Hindlimb muscle (tissue), 1 donor: ENCODE data around the gene KMT2B. TPM values are rescaled to one million over a fixed set of nuclear protein-coding genes. Genes with fewer than 3 reads are reported as not detected.
"Not testable (repeated sequence)": the region's sequence is repeated elsewhere in the genome, so short reads cannot be mapped to it uniquely, and the experiment has no call there.

Experiments
- DNase-seq: peaks from one replicate; pipeline ENCODE4 v3.0.0-alpha.2; 2013
- polyA plus RNA-seq: library from polyadenylated mRNA; unstranded; fragments of 120-200 nt; gene quantifications from one replicate; pipeline ENCODE4 v1.2.1, GENCODE V29; 2013; ENCODE audit not compliant: insufficient read length

Gene KMT2B
- polyA plus RNA-seq, 1 donor: 24.6 TPM

GRCh38 chr19:35759697-35760096 lies 41.9 kb downstream of the KMT2B start:
- no peak for DNase-seq

DNA sequence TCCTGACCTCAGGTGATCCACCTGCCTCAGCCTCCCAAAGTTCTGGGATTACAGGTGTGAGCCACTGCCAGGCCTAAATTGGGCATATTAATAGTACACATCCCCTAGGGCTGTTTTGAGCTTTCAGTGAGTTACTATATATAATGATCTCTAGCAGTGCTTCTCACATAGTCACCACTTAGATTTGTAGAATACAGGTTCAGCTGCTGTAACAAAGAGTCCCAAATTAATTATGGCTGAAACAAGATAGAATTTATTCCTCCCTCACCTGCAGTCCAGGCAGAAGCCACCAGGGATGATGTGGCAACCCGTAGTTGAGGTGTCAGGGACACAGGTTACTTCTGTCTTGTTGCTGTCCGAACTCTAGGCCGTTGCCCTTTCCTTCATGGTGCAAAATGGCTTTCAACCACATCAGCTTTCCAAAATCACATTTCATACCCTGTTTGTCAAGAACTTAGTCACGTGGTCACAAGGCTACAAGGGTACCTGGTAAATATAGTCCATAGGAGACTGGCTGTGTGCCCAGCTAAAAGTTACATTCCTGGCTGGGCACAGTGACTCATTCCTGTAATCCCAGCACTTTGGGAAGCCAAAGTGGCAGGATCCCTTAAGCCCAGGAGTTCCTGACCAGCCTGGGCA lies 43.0 kb downstream of the KMT2B start:
- DNase-seq: no peak

GRCh38 chr19:35764432-35765315 lies 46.9 kb downstream of the KMT2B start:
- no peak for DNase-seq

DNA sequence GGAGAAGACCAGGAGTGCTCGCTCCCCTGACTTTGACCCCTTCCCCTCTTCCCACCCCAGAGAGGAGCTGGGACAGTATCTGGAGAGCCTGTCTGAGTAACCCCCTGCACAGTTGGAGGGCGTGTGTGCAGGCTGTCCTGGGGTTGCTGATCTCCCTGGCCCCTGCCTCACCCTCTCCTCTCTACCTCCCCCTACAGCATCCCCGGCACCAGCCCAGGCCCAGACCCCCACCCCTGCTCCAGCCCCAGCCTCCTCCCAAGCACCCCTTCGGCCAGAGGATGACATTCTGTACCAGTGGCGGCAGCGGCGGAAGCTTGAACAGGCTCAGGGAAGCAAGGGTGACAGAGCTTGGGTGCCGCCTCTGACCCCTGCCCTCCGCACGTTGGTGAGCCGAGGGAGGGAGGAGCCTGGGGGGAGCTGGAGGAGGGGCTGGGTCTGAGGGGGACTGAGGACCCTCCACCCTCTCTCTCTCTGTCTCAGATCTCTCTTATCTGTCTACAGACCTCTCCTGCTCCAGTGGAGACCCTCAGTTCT lies 48.8 kb downstream of the KMT2B start:
- DNase-seq: no peak

DNA sequence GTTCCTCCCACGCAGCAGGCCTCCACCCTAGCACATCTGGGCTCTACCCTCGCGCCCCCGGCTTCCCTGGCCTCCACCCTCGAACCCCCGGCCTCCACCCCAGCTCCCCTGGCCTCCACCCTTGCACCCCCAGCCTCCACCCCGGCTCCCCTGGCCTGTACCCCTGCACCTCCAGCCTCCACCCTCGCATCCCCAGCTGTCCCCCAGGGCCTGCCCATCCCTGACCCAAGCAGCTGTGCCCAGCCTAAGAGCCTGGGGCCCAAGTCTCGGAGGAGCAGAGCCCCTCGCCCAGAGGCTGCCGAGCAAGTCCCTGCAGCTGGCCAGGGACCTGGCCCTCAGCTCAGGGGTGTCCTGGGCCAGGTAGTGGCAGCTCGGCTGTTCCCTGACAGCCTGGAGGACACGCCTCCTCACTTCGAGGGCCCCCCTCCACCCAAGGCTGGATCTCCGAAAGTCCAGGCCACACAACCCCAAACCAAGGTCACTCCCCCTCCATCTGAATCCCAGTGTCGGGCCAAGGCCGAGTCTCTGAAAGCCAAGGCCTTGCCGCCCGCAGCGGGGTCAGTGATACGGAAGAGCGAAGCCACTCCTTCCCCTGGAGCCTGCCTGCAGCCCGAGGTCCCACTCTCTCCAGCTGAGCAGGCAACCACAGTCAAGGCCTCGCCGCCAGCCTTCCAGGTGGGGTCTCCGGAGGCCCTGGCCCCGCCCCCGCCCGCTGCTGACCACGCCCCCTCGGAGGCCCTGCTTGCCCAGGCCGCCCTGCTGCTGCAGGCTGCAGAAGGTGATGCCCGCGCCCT lies 49.7 kb downstream of the KMT2B start:
- DNase-seq: no peak

GRCh38 chr19:35768082-35768421 lies 50.2 kb downstream of the KMT2B start:
- DNase-seq: no peak

- not testable (repeated sequence) for DNase-seq
Observed at GRCh38 chr19:35772362-35772761, 54.6 kb downstream of the KMT2B start.

DNA sequence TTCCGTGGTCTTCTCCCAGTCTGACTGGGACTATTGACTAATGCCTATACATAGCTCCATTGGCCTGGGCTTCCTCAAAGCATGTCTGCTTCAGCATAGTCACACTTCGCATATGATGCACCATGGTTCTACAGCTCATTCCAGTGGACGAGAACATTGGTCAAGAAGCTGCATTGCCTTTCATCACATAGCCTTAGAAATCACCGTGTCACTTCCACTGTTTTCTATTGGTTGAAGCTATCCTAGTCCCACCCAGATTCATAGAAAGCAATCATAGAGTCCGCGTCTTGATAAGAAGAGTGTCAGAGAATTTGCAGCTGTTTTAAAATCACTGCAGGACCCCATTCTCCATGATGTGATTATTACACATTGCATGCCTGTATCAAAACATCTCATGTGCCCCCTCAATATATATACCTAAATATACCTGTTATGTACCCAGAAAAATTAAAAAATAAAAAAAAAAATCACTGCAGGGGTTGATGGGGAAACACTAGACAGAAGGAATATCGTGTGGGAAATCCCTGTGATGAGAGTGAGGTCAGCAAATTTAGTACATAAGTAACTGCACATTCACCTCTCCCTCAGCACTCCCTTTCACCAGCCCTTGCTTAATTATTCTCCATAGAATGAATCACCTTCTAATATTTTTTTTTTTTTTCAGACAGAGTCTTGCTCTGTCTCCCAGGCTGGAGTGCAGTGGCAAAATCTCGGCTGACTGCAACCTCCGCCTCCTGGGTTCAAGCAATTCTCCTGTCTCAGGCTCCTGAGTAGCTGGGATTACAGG lies 55.4 kb downstream of the KMT2B start:
- DNase-seq: no peak

- DNase-seq: no peak
Observed at GRCh38 chr19:35774274-35775045, 56.7 kb downstream of the KMT2B start.

- no peak for DNase-seq
Observed at GRCh38 chr19:35775046-35775297, 57.2 kb downstream of the KMT2B start.

GRCh38 chr19:35775298-35776101 lies 57.7 kb downstream of the KMT2B start, which contains the start of gene ARHGAP33:
Gene ARHGAP33 (plus strand): TSS chr19:35775564. CDS start chr19:35775659, 95 bp downstream.
- DNase-seq: peak; percentile 99

GRCh38 chr19:35776102-35776788 lies 58.4 kb downstream of the KMT2B start:
- DNase-seq: no peak

DNA sequence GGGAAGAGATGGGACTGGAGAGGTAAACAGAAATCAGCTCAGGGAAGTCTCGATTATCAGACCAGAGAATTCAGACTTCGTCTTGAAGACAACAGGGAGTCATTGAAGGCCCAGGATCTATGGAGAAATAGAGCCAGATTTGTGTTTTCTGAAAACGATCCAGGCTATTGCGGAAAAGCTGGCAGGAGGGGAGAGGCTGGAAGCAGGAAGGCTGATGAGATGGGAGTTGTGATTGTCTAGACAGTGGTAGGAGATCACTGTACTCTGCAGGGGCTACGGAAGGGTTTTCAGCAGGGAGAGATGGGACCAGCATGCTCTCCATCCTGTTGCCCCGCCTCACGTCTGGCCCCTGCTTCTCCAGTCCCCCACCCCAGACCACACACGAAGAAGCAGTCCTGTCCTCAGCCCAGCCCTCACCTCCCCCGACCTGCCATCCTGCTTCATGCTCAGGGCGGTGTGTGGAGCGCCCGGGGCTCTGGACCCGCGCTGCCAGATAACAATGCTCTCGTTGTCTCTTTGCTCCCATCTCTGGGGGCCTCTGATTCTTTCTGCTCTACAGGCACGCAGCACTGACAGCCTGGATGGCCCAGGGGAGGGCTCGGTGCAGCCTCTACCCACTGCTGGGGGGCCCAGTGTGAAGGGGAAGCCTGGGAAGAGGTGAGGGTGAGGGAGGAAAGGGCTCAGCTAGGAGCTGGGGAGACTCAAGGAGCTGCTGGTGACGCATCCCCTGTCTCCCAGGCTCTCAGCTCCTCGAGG lies 59.5 kb downstream of the KMT2B start:
- DNase-seq: no peak

GRCh38 chr19:35777961-35778360 lies 60.2 kb downstream of the KMT2B start:
- DNase-seq: no peak

DNA sequence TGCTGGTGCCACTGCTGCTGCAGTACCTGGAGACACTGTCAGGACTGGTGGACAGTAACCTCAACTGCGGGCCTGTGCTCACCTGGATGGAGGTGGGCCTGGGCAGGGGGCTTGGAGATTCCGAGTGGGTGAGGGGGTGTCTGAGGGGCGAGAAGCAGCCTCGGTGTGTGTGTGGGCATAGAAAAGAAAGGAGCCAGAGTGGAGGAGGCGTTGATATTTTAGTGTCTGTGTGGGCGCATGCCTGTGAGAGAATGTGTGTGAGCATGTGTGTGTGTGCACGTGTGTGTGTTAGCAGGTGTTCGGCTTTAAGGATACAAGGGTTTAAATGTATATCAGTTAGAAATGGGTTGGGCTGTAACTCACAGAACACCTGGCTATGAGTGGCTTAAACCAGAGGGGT lies 61.2 kb downstream of the KMT2B start:
- no peak for DNase-seq

- DNase-seq: no peak
Observed at GRCh38 chr19:35780058-35780457, 62.3 kb downstream of the KMT2B start.

- DNase-seq: no peak
Observed at GRCh38 chr19:35780717-35781116, 62.9 kb downstream of the KMT2B start.

DNA sequence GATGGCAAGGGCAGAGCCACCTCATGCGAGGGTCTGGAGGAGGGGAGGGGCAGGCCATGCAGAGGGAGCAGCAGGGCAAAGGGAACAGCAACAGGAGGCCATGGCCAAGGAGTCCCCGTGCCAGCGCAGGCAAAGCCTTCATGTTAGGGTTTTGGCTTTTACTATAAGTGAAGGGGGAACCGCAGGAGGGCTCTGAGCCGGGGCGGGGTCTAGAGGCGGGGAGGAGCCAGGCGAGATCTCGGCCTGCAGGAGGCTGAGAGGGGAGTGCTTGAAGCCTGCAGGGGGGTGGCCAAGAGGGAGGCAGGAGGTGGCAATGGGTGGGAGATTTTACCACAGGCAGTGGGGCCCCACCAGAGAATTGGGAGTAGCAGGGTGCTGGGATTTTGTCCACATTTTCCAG lies 63.8 kb downstream of the KMT2B start:
- DNase-seq: no peak

GRCh38 chr19:35782589-35782988 lies 64.8 kb downstream of the KMT2B start:
- DNase-seq: no peak
